C4-2B (cell line): ENCODE data around the gene TEAD2.

ENCODE experiments used
- H3K27ac ChIP-seq: fragments of 450-650 bp; 2 replicates; pipeline ENCODE4 v1.5.1; 2017
- CTCF ChIP-seq: fragments of 450-650 bp; conservative IDR thresholded peaks from 2 replicates; pipeline ENCODE4 v1.5.1; 2017; ENCODE audit warnings: mild to moderate bottlenecking
- ZFX ChIP-seq: fragments of 450-650 bp; IDR thresholded peaks from 2 replicates; pipeline ENCODE4 v1.6.1; 2017

The TEAD2 gene

GRCh38 chr19:49338691-49339300, 23.4 kb downstream of the TEAD2 start:
- no peak overlapping the region for H3K27ac ChIP-seq
- TF ChIP-seq CTCF (no peak), ZFX (no peak)

GRCh38 chr19:49338023-49338677, 24.1 kb downstream of the TEAD2 start:
- H3K27ac ChIP-seq, result no peak overlapping the region
- TF ChIP-seq ZFX (no peak), CTCF (no peak)

- TF ChIP-seq ZFX (no peak), CTCF (no peak)
- no peak overlapping the region for H3K27ac ChIP-seq
These were observed 24.8 kb downstream of the TEAD2 start for GRCh38 chr19:49337267-49338022.

GRCh38 chr19:49336482-49337266, 25.5 kb downstream of the TEAD2 start:
- TF ChIP-seq CTCF (no peak), ZFX (no peak)
- no peak overlapping the region for H3K27ac ChIP-seq

GRCh38 chr19:49335784-49336481, 26.3 kb downstream of the TEAD2 start:
- no peak for TF ChIP-seq CTCF
- no peak for TF ChIP-seq ZFX
- no peak overlapping the region for H3K27ac ChIP-seq

GRCh38 chr19:49335071-49335783, 27.0 kb downstream of the TEAD2 start, which contains the start of gene CD37:
CD37 (plus strand) TSS chr19:49335406; CDS start chr19:49335541, 135 bp downstream.
- H3K27ac ChIP-seq, result no peak within 1 kb of the TSS
- TF ChIP-seq CTCF (no peak), ZFX (no peak)
